Lower leg skin (tissue), 4 donors: ENCODE data around the gene ZBTB18. TPM values are rescaled to one million over a fixed set of nuclear protein-coding genes. Genes with fewer than 3 reads are reported as not detected.

ENCODE experiments used
- DNase-seq, 2 donors: peaks; one replicate each; pipeline ENCODE4 v3.0.0-alpha.2; 2019; ENCODE audit warnings: low spot score in 2 of 2
- H3K4me3 ChIP-seq: fragments of 200-600 bp; sonication (generic); 2 replicates; pipeline ENCODE4 v1.5.1; 2017; ENCODE audit warnings: mild to moderate bottlenecking, low read depth; ENCODE audit not compliant: poor library complexity, severe bottlenecking
- POLR2A ChIP-seq, 2 donors: fragments of 450-650 bp; IDR thresholded peaks; one replicate each; pipeline ENCODE4 v1.6.1; 2016 to 2017; ENCODE audit warnings: antibody characterized with exemption in 2 of 2, mild to moderate bottlenecking in 1 of 2, moderate library complexity in 1 of 2
- WGBS, 2 donors: methylation state at CpG; one replicate each; pipeline ENCODE4 v1.1.5; 2018; 5-methylcytosine and 5-hydroxymethylcytosine counted together
- intact Hi-C: fragments of 100-400 bp; cut with DNase I; formaldehyde crosslinking; loops from one replicate; pipeline ENCODE4 v1.15.0; 2023; ENCODE audit warnings: low total_unique reads
- total RNA-seq, 4 donors: library from RNA; depleted of rRNA; stranded (reverse); fragments of >200 nt; gene quantifications; one replicate each; pipeline ENCODE4 v1.1.0, GENCODE V29; 2016
- TF ChIP-seq, protein P1 (sequence below), 3 donors: fragments of 450-650 bp; IDR thresholded peaks; one replicate each; pipeline ENCODE4 v1.5.1; 2016; ENCODE audit warnings: antibody characterized with exemption in 3 of 3, mild to moderate bottlenecking in 3 of 3, moderate library complexity in 2 of 3

The ZBTB18 gene
- total RNA-seq, 4 donors from 2014 or later, result 10.6 to 14.3 (median 11.7) TPM

DNA sequence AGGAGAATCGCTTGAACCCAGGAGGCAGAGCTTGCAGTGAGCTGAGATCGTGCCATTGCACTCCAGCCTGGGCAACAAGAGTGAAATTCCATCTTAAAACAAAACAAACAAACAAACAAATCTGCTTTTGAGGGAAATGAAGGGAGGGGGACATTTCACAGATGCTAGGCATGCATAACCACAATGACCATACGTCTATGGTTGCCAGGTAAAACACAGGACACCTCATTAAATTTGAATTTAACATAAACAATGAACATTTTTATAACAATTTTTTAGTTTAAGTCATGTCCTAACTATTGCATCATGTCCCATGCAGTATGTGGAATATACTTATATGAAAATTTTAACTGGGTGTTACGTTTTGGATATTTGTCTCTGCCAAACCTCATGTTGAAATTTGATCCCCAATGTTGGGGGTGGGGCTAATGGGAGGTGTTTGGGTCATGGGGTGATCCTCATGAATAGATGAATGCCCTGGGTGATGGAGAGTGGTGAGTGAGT, 31.0 kb upstream of the ZBTB18 start:
- WGBS, 2 donors, result 47 to 53% methylated on average over 4 of the region's 4 CpGs
- DNase-seq, result no peak
- intact Hi-C loops, result no loop called here
- no peak for TF ChIP-seq POLR2A (IDR thresholded peaks at IDR 0.05)
- TF ChIP-seq, protein P1, sequence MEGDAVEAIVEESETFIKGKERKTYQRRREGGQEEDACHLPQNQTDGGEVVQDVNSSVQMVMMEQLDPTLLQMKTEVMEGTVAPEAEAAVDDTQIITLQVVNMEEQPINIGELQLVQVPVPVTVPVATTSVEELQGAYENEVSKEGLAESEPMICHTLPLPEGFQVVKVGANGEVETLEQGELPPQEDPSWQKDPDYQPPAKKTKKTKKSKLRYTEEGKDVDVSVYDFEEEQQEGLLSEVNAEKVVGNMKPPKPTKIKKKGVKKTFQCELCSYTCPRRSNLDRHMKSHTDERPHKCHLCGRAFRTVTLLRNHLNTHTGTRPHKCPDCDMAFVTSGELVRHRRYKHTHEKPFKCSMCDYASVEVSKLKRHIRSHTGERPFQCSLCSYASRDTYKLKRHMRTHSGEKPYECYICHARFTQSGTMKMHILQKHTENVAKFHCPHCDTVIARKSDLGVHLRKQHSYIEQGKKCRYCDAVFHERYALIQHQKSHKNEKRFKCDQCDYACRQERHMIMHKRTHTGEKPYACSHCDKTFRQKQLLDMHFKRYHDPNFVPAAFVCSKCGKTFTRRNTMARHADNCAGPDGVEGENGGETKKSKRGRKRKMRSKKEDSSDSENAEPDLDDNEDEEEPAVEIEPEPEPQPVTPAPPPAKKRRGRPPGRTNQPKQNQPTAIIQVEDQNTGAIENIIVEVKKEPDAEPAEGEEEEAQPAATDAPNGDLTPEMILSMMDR (IDR thresholded peaks at IDR 0.05), result no peak
- no peak overlapping the region for H3K4me3 ChIP-seq

DNA sequence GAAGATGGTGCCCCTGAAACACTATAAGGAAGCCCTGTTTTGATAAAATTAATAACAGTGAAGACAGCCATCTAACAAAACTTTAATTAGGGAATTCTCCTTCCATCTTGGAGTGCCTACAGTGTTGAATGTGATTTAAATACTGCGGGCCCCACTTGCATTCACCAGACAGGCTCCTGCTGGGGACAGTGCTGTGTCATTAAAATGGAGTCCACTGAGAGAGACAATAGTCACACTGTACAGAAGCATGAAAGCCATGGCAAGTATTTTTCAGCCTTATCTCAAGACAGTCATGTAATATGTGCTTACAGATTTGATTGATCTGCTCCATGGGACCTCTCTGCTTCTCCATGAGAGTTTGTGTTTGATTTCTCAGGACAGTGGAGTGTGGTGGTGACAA, 29.7 kb upstream of the ZBTB18 start:
- WGBS, 2 donors, result 100% methylated on average over 1 of the region's 1 CpG

DNA sequence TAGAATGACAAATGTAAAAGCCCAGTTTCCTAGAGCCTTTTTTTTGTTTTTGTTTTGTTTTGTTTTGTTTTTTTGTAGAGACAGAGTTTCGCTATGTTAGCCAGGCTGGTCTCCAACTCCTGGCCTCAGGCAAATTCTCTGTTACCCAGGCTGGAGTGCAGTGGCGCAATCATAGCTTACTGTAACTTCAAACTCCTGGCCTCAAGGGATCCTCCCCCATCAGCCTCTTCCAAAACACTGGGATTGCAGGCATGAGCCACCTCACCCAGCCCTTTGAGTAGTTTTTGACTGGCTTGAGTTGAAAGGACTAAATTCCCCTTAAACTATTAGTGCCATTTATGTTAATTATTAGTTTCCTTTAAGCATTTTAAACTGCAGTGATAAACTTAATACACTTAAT, 28.8 kb upstream of the ZBTB18 start:
- intact Hi-C loops, result no loop called here
- 59 to 60% methylated on average over 2 of the region's 2 CpGs for WGBS, 2 donors
- DNase-seq, result no peak
- no peak overlapping the region for H3K4me3 ChIP-seq
- TF ChIP-seq, protein P1 (IDR thresholded peaks at IDR 0.05), result no peak
- TF ChIP-seq POLR2A (IDR thresholded peaks at IDR 0.05), result no peak

More for the DNA sequence above, 29.7 kb upstream of the ZBTB18 start:
- intact Hi-C loops, result no loop called here
- H3K4me3 ChIP-seq, result no peak overlapping the region
- TF ChIP-seq POLR2A (IDR thresholded peaks at IDR 0.05), result no peak
- TF ChIP-seq, protein P1 (IDR thresholded peaks at IDR 0.05), result no peak
- no peak for DNase-seq

DNA sequence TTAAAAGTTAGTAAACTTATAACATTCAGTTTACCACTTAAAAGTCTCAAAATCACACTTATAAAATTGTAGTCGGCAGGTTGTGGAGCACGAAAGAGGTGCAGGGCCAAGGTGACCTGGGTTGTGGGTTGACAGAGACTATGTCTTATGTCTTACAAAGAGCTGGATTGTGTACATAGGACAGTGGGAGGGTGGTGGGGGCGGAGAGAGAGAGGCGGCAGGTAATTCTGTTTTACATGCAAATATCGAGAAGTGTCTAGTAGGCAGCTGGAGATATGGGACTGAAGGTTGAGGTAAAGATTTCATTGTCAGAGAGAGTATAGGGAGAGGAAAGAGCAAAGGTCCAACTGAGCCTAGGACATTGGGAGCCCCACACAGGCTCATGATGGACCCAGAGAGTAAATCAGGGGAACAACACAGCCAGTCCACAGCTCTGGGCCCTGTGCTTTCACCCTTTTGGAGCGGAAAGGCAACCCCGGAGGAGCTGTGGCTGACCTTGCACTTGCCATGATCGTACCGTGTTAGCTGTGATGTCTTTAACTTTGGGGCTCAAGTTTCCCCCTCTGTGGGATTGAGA, 28.1 kb upstream of the ZBTB18 start:
- TF ChIP-seq POLR2A (IDR thresholded peaks at IDR 0.05), result no peak
- TF ChIP-seq, protein P1 (IDR thresholded peaks at IDR 0.05), result no peak
- 90 to 91% methylated on average over 9 of the region's 9 CpGs for WGBS, 2 donors
- intact Hi-C loops, result no loop called here
- H3K4me3 ChIP-seq, result no peak overlapping the region
- DNase-seq, result no peak

DNA sequence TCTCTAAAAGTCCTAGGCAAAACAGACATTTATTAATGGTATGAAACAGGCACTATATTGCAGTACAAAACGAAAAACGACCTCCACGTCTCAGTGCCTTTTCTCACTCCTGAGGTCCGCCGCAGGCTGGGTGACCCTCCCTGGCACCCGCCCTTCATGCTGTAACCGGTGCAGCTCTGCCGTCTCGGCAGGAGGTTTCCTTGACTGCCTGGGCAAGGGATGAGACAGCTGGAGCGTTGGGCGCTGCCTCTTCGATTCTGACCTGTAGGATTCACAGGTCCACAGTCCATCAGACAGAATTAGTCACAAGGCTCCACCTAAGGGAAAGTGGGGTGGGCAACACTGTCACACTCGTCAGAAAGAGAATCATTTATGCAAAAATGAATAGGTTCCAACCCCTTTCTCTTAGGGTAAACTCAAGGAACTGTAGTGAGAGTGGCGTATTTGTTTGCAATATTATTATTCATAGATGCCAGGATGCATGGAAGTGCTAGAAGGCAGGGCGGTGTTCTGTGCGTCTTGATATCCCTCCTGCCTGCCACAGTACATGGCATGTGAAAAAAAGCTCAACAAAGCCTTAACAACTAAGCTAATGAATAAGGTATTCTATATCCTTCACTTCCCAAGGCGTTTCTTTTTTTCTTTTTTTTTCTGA, 23.5 kb upstream of the ZBTB18 start:
- intact Hi-C loops, result no loop called here
- 79 to 84% methylated on average over 17 of the region's 17 CpGs for WGBS, 2 donors
- TF ChIP-seq POLR2A (IDR thresholded peaks at IDR 0.05), result no peak
- H3K4me3 ChIP-seq, result no peak overlapping the region
- no peak for DNase-seq

DNA sequence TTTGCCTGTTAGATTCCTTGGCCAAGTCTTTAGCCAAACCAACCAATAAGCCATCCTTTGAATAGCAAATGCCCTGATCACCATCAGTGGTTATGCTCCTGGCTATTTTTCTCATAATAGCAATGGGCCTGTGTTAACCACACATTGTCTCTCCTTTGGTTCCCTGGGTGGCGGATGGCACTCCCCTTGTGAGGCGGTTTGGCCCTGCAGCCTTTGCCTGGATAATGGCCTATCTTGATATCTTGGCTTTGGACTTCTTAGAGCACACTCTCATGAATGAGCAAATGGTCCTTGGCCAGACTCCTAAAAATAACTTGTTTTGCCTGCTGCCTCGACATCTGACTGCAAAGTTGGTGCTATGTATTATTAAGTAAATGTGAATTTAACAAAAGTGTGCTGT, 22.4 kb upstream of the ZBTB18 start:
- H3K4me3 ChIP-seq, result no peak overlapping the region
- WGBS, 2 donors, result 61 to 71% methylated on average over 3 of the region's 3 CpGs
- intact Hi-C loops, result no loop called here
- DNase-seq, result no peak
- TF ChIP-seq, protein P1 (IDR thresholded peaks at IDR 0.05), result no peak
- TF ChIP-seq POLR2A (IDR thresholded peaks at IDR 0.05), result no peak
